ENCODE data around the gene TAGLN. TPM values are rescaled to one million over a fixed set of nuclear protein-coding genes. Genes with fewer than 3 reads are reported as not detected.

The TAGLN gene
- total and polyA plus RNA-seq, 9 of the 15 experiments (the other 6 are each of a cell fraction or from before 2014, with no cell fraction given), result 0.21 to 4.9 (median 1.1) TPM

- Histone ChIP-seq H3K9me3 (replicated peaks; ENCODE audit: control insufficient read depth, insufficient read depth, low read depth, low read length) (no peaks in the 10 kb centered on the region), H3K27ac (ENCODE audit: extremely low read depth, low read depth, low read length) (no peak overlapping the region), H3K36me3 (ENCODE audit: control insufficient read depth, insufficient read depth, low read length) (peaks cover 21% of the 10 kb centered on the region; the same call in 2 of the 3 replicates), H3K27me3 (ENCODE audit: control insufficient read depth in 2 of 2, insufficient read depth in 2 of 2, low read length in 2 of 2) (no peaks in the 10 kb centered on the region), H3K9me1 (ENCODE audit: control insufficient read depth, insufficient read depth, low read length) (no peaks in the 10 kb centered on the region), H4K20me1 (replicated peaks; ENCODE audit: control insufficient read depth, insufficient read depth, low read length) (no peaks in the 10 kb centered on the region; the same call in none of the 2 replicates), H3K9ac (ENCODE audit: insufficient read depth in 1 of 2, low read depth in 2 of 2, low read length in 2 of 2) (peak overlapping the region in 1 of 2 experiments; percentile 78; a peak in 2 of 4 replicates), H2AFZ (ENCODE audit: low read depth, low read length) (no peak overlapping the region), H3K4me2 (ENCODE audit: insufficient read depth, low read length) (no peak overlapping the region), H3K4me1 (replicated peaks in 1 of 2; ENCODE audit: control insufficient read depth in 2 of 2, insufficient read depth in 2 of 2, low read length in 2 of 2) (peaks cover 0 to 26% of the 10 kb centered on the region in 2 experiments; a peak in 3 of 5 replicates), H3K79me2 (ENCODE audit: control insufficient read depth, insufficient read depth, low read length) (no peaks in the 10 kb centered on the region), H3K4me3 (no peak overlapping the region)
- DNase-seq (ENCODE audit: extremely low read depth in 1 of 4, low spot score in 3 of 4), result no peak
- intact Hi-C loops (cut with micrococcal nuclease) (no loop called here), in situ Hi-C loops (cut with MboI) (no loop called here)
- ChIA-PET CTCF (ENCODE audit: low intra/inter-chr PET ratio) (no interaction called here), POLR2A (interaction anchor here (0.6 to 0.7 kb wide), 2 partner anchors 46 to 146 kb away, joined by 3 to 4 read pairs; no protein-coding TSS in a partner anchor)
- no peak for FAIRE-seq
- no TSS peak for BruUV-seq (replicated peaks)
- 82% methylated on average over 14 of the region's 19 CpGs for WGBS (ENCODE audit: insufficient coverage, low coverage, missing lambda C conversion rate)
- no peak for TF ChIP-seq L3MBTL2 (IDR thresholded peaks at IDR 0.05)
- TF ChIP-seq POLR2G (IDR thresholded peaks at IDR 0.05; ENCODE audit: low read depth, low read length), result peak; percentile 50
- ATAC-seq, result no peak
These were observed 3.4 kb upstream of the TAGLN start for GRCh38 chr11:117195761-117196160.

GRCh38 chr11:117197006-117197405 is 2.2 kb upstream of the TAGLN start:
- Histone ChIP-seq H3K9ac (ENCODE audit: insufficient read depth in 1 of 2, low read depth in 2 of 2, low read length in 2 of 2) (no peak overlapping the region), H3K4me3 (no peak overlapping the region), H2AFZ (ENCODE audit: low read depth, low read length) (no peak overlapping the region), H3K9me3 (replicated peaks; ENCODE audit: control insufficient read depth, insufficient read depth, low read depth, low read length) (no peaks in the 10 kb centered on the region), H4K20me1 (replicated peaks; ENCODE audit: control insufficient read depth, insufficient read depth, low read length) (no peaks in the 10 kb centered on the region; the same call in none of the 2 replicates), H3K4me2 (ENCODE audit: insufficient read depth, low read length) (no peak overlapping the region), H3K9me1 (ENCODE audit: control insufficient read depth, insufficient read depth, low read length) (no peaks in the 10 kb centered on the region), H3K79me2 (ENCODE audit: control insufficient read depth, insufficient read depth, low read length) (no peaks in the 10 kb centered on the region), H3K36me3 (ENCODE audit: control insufficient read depth, insufficient read depth, low read length) (peaks cover 20% of the 10 kb centered on the region; the same call in 2 of the 3 replicates), H3K27me3 (ENCODE audit: control insufficient read depth in 2 of 2, insufficient read depth in 2 of 2, low read length in 2 of 2) (no peaks in the 10 kb centered on the region), H3K27ac (ENCODE audit: extremely low read depth, low read depth, low read length) (no peak overlapping the region), H3K4me1 (replicated peaks in 1 of 2; ENCODE audit: control insufficient read depth in 2 of 2, insufficient read depth in 2 of 2, low read length in 2 of 2) (peaks cover 0 to 30% of the 10 kb centered on the region in 2 experiments; a peak in 3 of 5 replicates)
- no TSS peak for BruUV-seq (replicated peaks)
- CTCF ChIA-PET (ENCODE audit: low intra/inter-chr PET ratio), result no interaction called here
- DNase-seq (ENCODE audit: extremely low read depth in 1 of 4, low spot score in 3 of 4) (no peak), ATAC-seq (no peak), FAIRE-seq (no peak)
- WGBS (ENCODE audit: insufficient coverage, low coverage, missing lambda C conversion rate), result 86% methylated on average over 6 of the region's 7 CpGs
- POLR2A ChIA-PET, result interaction anchor here (0.7 kb wide), 1 partner anchor 49 kb away, joined by 3 read pairs; no protein-coding TSS in a partner anchor
- intact Hi-C loops (cut with micrococcal nuclease), result no loop called here
- in situ Hi-C loops (cut with MboI), result no loop called here
- TF ChIP-seq PHTF2 (CRISPR knock-in tag; IDR thresholded peaks at IDR 0.05) (no peak), E2F5 (CRISPR knock-in tag; IDR thresholded peaks at IDR 0.05) (no peak), TAF15 (IDR thresholded peaks at IDR 0.05; ENCODE audit: low read depth, low read length) (no peak), SAP30 (IDR thresholded peaks at IDR 0.05; ENCODE audit: borderline replicate concordance, insufficient read depth, low read depth, low read length, poor library complexity, severe bottlenecking) (no peak), ILK (tag; IDR thresholded peaks at IDR 0.05; ENCODE audit: borderline replicate concordance, low read depth) (no peak), VEZF1 (CRISPR knock-in tag; IDR thresholded peaks at IDR 0.05) (no peak), MAZ (CRISPR knock-in tag; conservative IDR thresholded peaks at IDR 0.05 in 1 of 2, IDR thresholded peaks at IDR 0.05 in 1 of 2) (no peak), CBFA2T3 (IDR thresholded peaks at IDR 0.05) (no peak), NFRKB (IDR thresholded peaks at IDR 0.05; ENCODE audit: low read depth) (no peak), ZNF282 (CRISPR knock-in tag; IDR thresholded peaks at IDR 0.05) (no peak), CHD4 (IDR thresholded peaks at IDR 0.05; ENCODE audit: insufficient read depth, insufficient replicate concordance, low read depth, low read length, poor library complexity, severe bottlenecking) (no peak)

Data from K562 (cell line).